Activated naive CD8-positive, alpha-beta T cell treated with anti-CD3 and anti-CD28 coated beads, Interleukin-2, amount 10 ng/mL, durations not matched to agents 7 days and 5 days (primary cell): ENCODE measurements around the gene INAFM1. TPM values are rescaled to one million over a fixed set of nuclear protein-coding genes. Genes with fewer than 3 reads are reported as not detected.
A peak's percentile ranks its signal among the peaks of the same experiment; 100 is the strongest.

ENCODE experiments used
- ATAC-seq: fragments of 150-1000 bp; cut with Tn5 transposase; one replicate; pipeline ENCODE4 v1.10.0; 2021; ENCODE audit warnings: low read depth, moderate library complexity
- POLR2A ChIA-PET: fragments of 350-600 bp; sonication (Branson Sonifier 250); formaldehyde crosslinking; loops from one replicate; lab custom pipeline; 2021; ENCODE audit warnings: antibody characterized with exemption; lab: Charles Lee
- DNase-seq: peaks from one replicate; pipeline ENCODE4 v3.0.0; 2021
- H3K27ac Mint-ChIP-seq: one replicate; pipeline ENCODE4 v1.8.0; 2022; ENCODE audit warnings: mild to moderate bottlenecking, mixed read lengths
- H3K27me3 Mint-ChIP-seq: one replicate; pipeline ENCODE4 v1.8.0; 2022; ENCODE audit warnings: mild to moderate bottlenecking, moderate library complexity, mixed read lengths
- H3K36me3 Mint-ChIP-seq: one replicate; pipeline ENCODE4 v1.8.0; 2021; ENCODE audit warnings: mild to moderate bottlenecking, mixed read lengths
- H3K4me1 Mint-ChIP-seq: one replicate; pipeline ENCODE4 v1.8.0; 2021; ENCODE audit warnings: mixed read lengths
- H3K4me3 Mint-ChIP-seq: one replicate; pipeline ENCODE4 v1.8.0; 2022; ENCODE audit warnings: mild to moderate bottlenecking, moderate library complexity, mixed read lengths
- H3K9me3 Mint-ChIP-seq: one replicate; pipeline ENCODE4 v1.8.0; 2021; ENCODE audit warnings: mixed read lengths
- total RNA-seq, 2 experiments: library from RNA; stranded (reverse); gene quantifications; one replicate each; pipeline ENCODE4 v1.2.3, GENCODE V29; 2021

The INAFM1 gene
- total RNA-seq, 2 experiments from 2014 or later = 14.2 to 15.4 TPM

DNA sequence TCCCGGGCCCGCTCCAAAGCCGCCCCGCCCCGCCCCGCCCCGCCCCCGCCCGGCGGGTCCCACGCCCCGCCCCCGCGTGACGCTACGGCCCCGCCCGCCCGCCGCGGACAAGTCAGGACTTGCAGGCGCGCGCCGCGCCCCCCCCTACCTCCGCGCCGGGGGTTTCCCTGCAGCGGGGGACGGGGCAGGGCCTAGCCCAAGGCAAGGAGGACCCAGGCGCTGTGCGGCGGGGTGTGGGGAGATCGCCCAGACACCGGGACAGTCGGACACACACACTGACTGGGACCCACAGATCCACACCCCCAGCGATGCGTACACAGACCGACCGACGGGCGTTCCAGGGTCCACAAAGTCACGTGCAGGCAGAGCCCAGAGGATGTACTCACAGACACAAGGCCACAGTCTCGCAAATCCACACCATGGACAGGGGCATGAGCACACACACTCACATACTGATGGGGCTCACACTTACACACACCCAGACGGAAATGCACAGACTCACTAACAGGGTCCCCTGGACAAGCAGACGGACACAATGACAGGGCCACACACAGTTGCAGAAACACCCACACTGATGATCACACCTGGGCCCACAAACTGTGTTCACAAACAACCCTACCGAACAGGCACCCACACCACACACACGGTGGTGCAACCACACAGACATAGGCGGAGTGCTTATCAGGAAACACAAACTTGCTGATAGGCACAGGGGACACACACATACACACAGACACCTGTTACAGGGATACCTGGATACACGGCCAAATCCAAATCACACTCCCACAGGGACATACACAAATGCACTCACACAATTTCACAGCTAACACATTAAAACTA, 43.2 kb upstream of the INAFM1 start:
- no peaks in the 10 kb centered on the region for H3K36me3 Mint-ChIP-seq

DNA sequence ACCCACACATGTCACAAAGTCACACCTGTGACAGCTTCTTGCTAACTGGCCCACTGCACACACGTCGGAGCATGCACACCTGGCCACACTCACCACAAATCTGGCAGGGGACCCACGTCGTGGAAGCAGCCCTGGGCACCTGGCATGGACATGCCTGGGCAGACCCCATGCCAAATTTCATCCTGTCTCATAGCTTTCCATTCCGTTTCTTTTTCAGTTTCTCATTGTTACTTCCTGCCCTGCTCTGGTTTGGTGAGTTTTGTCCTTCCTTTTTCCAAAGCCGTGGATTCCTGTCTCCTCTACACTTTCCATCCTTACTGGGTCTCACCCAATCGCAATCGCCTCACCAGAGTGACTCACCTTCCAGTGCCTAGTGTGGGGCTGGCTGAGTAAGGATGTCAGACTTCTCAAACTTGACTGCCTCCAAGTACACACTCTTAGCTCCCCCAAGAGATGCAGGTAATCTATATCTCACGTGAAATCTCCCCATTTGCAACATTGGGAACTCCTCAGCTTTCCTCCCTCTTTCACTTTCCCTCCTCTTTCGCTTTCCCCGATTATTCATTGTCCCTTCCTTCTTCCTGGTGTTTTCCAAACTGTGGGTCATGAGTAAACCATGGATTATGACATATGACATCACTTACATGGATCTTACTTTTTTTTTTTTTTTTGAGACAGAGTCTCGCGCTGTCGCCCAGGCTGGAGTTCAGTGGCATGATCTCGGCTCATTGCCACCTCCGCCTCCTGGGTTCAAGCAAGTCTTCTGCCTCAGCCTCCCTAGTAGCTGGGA, 42.1 kb upstream of the INAFM1 start:
- POLR2A ChIA-PET = interaction anchor here (0.7 to 3.4 kb wide), 5 partner anchors 8 to 102 kb away, joined by 4 to 30 read pairs (median 5); partner anchors contain the start of gene SAE1
- H3K4me1 Mint-ChIP-seq = peaks cover 16% of the 10 kb centered on the region

More for the DNA sequence above, 43.2 kb upstream of the INAFM1 start:
- Mint-ChIP-seq H3K4me1 (peaks cover 17% of the 10 kb centered on the region), H3K9me3 (no peaks in the 10 kb centered on the region), H3K4me3 (peak overlapping the region; percentile 78), H3K27ac (peak overlapping the region; percentile 85), H3K27me3 (peaks cover 8% of the 10 kb centered on the region)
- peak; percentile 94 for DNase-seq
- peak; percentile 53 for ATAC-seq
- POLR2A ChIA-PET = interaction anchor here (1.1 to 3.4 kb wide), 4 partner anchors 9 to 100 kb away, joined by 4 to 30 read pairs (median 8); partner anchors contain the start of gene SAE1

DNA sequence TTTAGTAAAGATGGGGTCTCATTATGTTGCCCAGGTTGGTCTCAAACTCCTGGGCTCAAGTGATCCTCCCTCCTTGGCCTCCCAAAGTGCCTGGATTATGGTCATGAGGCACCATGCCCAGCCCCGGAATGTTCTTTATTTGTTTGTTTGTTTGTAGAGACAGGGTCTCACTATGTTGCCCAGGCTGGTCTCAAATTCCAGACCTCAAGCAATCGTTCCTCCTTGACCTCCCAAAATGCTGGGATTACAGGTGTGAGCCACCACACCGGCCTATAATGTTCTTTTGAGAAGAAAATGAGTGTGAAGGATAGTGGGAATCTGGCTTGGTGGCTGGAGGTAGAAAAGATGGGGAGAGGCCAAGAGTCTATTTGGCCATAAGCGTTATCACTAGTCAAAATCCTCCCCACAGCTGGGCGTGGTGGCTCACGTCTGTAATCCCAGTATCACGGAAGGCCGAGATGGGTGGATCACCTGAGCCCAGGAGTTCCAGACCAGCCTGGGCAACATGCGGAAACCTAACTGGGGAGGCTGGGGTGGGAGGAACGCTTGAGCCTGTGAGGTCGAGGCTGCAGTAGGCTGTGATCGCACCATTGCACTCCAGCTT, 38.5 kb upstream of the INAFM1 start:
- Mint-ChIP-seq H3K27me3 (peaks cover 8% of the 10 kb centered on the region), H3K27ac (no peak overlapping the region), H3K9me3 (no peaks in the 10 kb centered on the region), H3K4me1 (peaks cover 21% of the 10 kb centered on the region), H3K36me3 (no peaks in the 10 kb centered on the region), H3K4me3 (no peak overlapping the region)
- ATAC-seq (no peak), DNase-seq (no peak)
- POLR2A ChIA-PET = no interaction called here

More for the DNA sequence above, 42.1 kb upstream of the INAFM1 start:
- DNase-seq (no peak), ATAC-seq (no peak)
- H3K9me3 Mint-ChIP-seq = no peaks in the 10 kb centered on the region
- peak overlapping the region; percentile 78 for H3K4me3 Mint-ChIP-seq
- no peaks in the 10 kb centered on the region for H3K36me3 Mint-ChIP-seq
- H3K27me3 Mint-ChIP-seq = peaks cover 8% of the 10 kb centered on the region
- peak overlapping the region; percentile 85 for H3K27ac Mint-ChIP-seq

DNA sequence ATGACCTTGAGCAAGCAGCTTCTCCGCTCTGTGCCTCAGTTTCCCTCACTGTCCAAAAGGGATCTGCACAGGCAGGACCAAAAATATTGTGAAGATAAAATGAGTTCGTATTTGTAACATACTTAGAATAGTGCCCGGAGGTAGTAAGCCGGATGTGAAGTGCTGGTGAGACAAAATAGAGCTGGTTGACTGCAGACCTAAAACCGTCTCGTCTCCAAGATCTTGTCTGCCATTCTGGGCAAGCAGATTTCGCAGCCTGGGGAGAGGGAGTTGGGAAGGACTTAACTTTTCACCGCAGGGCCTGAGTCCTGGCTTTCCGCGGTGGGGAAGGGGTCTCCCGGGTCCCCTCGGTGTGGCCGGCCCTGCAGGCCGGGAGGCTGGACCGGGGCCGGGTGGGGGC, 35.5 kb upstream of the INAFM1 start:
- ATAC-seq (no peak), DNase-seq (peak; percentile 41)
- Mint-ChIP-seq H3K27ac (peak overlapping the region; percentile 71), H3K27me3 (peaks cover 8% of the 10 kb centered on the region), H3K4me1 (peaks cover 15% of the 10 kb centered on the region), H3K36me3 (no peaks in the 10 kb centered on the region), H3K9me3 (no peaks in the 10 kb centered on the region), H3K4me3 (peak overlapping the region; percentile 76)
- POLR2A ChIA-PET = interaction anchor here (0.6 to 3.3 kb wide), 3 partner anchors 10 to 28 kb away, joined by 3 to 30 read pairs (median 4); no protein-coding TSS in a partner anchor

DNA sequence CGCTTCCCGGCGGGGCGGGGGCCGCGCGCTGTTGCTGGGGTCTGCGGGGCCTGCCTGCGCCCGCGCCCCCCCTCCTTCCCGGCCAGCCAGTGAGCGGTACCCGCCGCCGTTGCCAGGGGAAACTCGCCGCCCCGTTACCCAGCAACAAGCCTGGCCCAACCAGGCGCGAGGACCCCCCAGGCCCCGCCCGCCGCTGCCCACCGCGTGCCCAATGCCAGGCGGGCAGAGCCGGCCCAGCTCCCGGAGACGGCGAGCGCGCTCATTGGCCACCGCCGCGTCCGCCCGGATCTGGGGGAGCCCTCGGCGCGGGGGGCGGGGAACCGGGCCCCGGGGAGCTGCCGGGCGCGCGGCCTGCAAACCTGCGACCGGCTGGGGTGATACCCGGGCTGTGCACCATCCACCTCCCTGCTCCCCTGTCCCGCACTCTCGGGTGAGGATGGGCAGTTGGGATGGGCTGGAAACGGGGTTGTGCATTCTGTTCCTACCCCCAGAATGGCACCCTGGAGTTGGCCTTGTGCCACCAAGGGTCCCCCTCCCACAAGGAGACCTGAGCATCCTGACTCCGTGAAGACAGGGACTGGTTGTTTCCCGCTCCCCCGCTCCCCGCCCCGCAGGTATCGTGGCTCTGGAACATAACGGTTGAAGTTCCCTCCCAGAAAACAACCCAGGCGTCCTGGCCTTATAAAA, 34.9 kb upstream of the INAFM1 start:
- Mint-ChIP-seq H3K27ac (no peak overlapping the region), H3K36me3 (no peaks in the 10 kb centered on the region), H3K27me3 (peaks cover 8% of the 10 kb centered on the region), H3K4me1 (peaks cover 19% of the 10 kb centered on the region), H3K9me3 (no peaks in the 10 kb centered on the region), H3K4me3 (peak overlapping the region; percentile 36)
- POLR2A ChIA-PET = interaction anchor here (0.6 to 3.3 kb wide), 5 partner anchors 7 to 53 kb away, joined by 3 to 30 read pairs (median 5); no protein-coding TSS in a partner anchor
- ATAC-seq (no peak), DNase-seq (peak; percentile 73)

DNA sequence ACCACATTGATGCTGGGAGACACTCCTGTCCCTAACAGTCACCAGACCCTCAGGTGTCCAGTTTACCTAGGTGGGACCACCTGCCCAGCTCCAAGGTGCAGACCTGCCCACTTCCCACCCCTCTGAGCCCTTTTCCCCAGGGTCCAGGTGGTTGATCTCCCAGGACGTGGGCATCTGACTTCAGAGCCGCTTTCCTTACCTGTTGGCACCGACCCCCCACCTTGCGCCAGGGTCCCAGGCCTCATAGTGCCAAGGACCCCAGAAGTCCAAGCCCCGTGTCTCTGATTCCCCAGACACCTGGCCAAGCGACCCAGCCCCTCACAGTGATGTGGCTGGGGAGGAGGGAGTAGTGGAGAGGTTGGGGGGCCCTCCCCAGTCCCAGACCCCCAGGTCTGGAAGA, 34.1 kb upstream of the INAFM1 start:
- POLR2A ChIA-PET = interaction anchor here (0.6 to 3.3 kb wide), 5 partner anchors 8 to 127 kb away, joined by 3 to 30 read pairs (median 5); partner anchors contain the start of gene ZC3H4
- H3K36me3 Mint-ChIP-seq = no peaks in the 10 kb centered on the region
- H3K27me3 Mint-ChIP-seq = peaks cover 6% of the 10 kb centered on the region
- peak overlapping the region; percentile 37 for H3K4me3 Mint-ChIP-seq
- ATAC-seq (no peak), DNase-seq (no peak)
- peaks cover 26% of the 10 kb centered on the region for H3K4me1 Mint-ChIP-seq
- H3K27ac Mint-ChIP-seq = peak overlapping the region; percentile 52
- H3K9me3 Mint-ChIP-seq = no peaks in the 10 kb centered on the region

DNA sequence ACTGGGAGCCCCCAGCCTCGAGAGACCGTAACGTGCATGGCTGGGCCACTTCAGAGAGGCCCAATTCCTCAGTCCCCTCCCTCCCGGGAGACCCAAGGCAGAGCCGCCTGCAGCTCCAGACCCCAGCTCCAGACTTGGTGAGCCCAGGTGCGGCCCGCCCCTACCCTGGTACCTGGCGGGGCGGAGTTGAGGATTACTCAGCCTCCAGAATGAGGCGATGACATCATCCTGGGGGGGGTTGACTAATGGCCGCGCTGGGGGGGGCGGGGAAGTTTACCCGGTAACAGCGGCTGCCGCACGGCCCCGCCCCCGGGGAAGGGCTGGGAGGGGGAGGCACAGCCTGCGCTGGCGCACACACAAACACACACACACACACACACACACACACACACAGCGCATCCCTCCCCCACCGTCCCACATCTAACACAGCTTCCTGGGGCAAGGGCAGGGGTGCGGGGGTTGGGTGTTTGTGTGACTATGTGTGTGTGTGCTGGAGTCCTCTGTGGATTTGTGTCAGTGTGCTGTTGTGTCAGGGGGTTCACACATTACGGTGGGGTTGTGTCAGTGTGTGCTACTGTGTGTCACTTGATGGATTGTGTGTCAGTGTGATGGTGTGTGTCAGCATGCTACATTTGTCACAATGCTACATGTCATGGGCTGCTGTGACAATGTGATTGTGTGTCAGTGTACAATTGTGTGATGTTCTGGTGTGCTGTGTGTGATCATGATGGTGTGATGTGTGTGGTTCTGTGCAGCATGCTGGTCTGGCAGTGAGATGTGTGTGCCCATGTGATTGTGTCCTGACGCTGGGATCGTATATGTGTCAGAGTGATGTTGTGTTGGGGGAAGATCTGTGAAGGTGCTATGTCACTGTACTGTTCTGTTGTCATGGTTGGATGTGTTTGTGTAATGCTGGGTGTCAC, 33.4 kb upstream of the INAFM1 start:
- POLR2A ChIA-PET = interaction anchor here (0.6 to 3.3 kb wide), 5 partner anchors 9 to 128 kb away, joined by 3 to 30 read pairs (median 5); partner anchors contain the start of gene ZC3H4
- no peaks in the 10 kb centered on the region for H3K9me3 Mint-ChIP-seq
- no peaks in the 10 kb centered on the region for H3K36me3 Mint-ChIP-seq
- H3K4me1 Mint-ChIP-seq = peaks cover 26% of the 10 kb centered on the region
- DNase-seq = peak; percentile 85
- H3K4me3 Mint-ChIP-seq = peak overlapping the region; percentile 37
- peak; percentile 20 for ATAC-seq
- peak overlapping the region; percentile 52 for H3K27ac Mint-ChIP-seq
- peaks cover under 1% of the 10 kb centered on the region for H3K27me3 Mint-ChIP-seq

DNA sequence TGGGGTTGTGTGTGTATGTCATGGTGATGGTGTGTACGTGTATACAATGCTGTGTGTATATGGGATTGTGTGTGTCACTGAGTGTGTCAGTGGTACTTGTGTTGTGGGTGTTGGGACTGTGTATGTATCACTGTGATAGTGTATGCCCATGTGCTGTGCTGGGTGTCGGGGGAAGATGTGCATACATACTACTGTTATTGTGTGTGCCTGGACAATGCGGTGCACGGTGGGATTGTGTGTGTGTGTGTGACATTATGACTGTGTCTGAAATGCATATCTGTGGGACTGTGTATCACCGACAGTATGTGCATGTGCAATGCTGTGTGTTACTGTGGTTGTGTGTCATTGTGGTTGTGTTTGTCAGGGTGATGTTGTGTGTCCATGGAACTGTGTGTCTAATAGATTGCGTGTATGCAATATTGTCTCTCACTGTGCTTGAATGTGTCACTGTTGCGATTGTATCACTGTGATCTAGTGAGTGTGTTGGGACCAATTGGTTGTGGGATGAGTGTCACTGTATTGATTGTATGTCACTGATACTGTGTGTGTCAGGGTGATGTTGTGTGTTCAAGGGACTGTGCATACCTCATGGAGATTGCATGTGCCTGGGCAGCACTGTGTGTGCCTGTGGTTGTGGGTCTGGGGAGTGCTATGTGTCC, 32.6 kb upstream of the INAFM1 start:
- POLR2A ChIA-PET = interaction anchor here (0.9 to 3.3 kb wide), 5 partner anchors 10 to 194 kb away, joined by 3 to 30 read pairs (median 10); partner anchors contain the start of genes BBC3 and ZC3H4
- DNase-seq (no peak), ATAC-seq (no peak)
- Mint-ChIP-seq H3K9me3 (no peaks in the 10 kb centered on the region), H3K36me3 (no peaks in the 10 kb centered on the region), H3K4me3 (no peak overlapping the region), H3K4me1 (peaks cover 26% of the 10 kb centered on the region), H3K27ac (no peak overlapping the region), H3K27me3 (no peaks in the 10 kb centered on the region)

DNA sequence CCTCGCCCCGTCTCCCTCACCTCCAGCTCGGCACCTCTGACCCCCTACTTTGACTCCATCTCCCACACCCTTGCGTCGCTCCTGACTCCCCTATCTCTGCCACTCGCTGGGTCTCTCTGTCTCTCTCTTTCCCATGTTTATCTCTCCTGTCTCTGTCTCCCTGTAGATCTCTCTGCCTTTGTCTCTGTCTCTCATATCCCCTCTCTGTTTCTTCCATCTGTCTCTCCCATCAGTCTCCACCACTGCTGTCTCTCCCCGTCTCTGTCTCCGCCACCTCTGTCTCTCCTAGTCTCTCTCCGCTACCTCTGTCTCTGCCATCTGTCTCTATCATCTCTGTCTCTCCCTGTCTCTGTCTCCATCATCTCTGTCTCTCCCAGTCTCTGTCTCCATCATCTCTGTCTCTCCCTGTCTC, 31.3 kb upstream of the INAFM1 start:
- DNase-seq = no peak

DNA sequence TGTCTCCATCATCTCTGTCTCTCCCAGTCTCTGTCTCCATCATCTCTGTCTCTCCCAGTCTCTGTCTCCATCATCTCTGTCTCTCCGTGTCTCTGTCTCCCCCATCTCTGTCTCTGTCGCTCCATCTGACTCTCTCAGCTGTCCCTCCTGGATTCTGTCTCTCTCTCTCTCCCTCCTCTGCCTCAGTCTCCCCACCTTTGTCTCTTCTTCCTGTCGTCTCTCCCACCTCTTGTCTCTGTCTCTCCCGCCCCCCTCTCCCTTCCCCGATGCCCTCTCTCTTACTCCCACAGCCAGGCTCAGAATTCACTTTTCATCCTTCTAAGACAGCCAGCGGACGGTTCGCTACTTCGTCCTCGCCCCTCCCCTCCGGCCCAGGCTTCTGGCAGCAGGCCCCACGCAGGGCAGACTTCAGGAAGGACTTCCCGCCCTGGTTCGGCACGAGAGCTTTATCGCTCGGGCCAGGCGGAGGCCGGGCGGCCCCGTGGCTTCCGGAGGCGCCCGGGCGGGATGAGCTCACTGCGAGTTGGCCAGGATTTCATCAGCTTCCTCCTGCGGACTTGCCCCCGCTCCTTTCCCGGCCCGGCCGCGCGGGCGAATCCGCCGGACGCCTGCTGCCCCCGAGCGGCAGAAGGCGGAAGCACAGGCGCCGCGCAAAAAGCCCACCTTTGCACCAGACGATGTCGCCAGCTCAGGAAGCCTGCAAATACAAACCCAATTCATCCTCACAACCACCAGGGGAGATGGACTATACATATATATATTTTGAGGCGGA, 30.7 kb upstream of the INAFM1 start:
- peaks cover 28% of the 10 kb centered on the region for H3K4me1 Mint-ChIP-seq

More for the DNA sequence above, 31.3 kb upstream of the INAFM1 start:
- peak; percentile 9 for ATAC-seq
- POLR2A ChIA-PET = interaction anchor here (0.6 to 5.7 kb wide), 13 partner anchors 9 to 196 kb away, joined by 3 to 99 read pairs (median 15); partner anchors contain the start of genes BBC3, CCDC9, SAE1 and ZC3H4
- Mint-ChIP-seq H3K27ac (peak overlapping the region; percentile 96), H3K27me3 (no peaks in the 10 kb centered on the region), H3K4me3 (peak overlapping the region; percentile 87), H3K4me1 (peaks cover 28% of the 10 kb centered on the region), H3K9me3 (no peaks in the 10 kb centered on the region), H3K36me3 (no peaks in the 10 kb centered on the region)

More for the DNA sequence above, 30.7 kb upstream of the INAFM1 start:
- ATAC-seq = peak; percentile 85
- Mint-ChIP-seq H3K9me3 (no peaks in the 10 kb centered on the region), H3K4me3 (peak overlapping the region; percentile 87), H3K27ac (peak overlapping the region; percentile 96), H3K36me3 (no peaks in the 10 kb centered on the region), H3K27me3 (no peaks in the 10 kb centered on the region)
- peak; percentile 99 for DNase-seq
- POLR2A ChIA-PET = interaction anchor here (0.6 to 5.7 kb wide), 24 partner anchors 12 to 1325 kb away, joined by 3 to 99 read pairs (median 8); partner anchors contain the start of genes BBC3, CCDC9, SAE1 and ZC3H4
